PFSK-1 (cell line): ENCODE measurements around the gene SLIT3.

ENCODE experiments used
- FOXP2 ChIP-seq: optimal IDR thresholded peaks from 2 replicates; pipeline ENCODE3; 2011; ENCODE audit warnings: borderline replicate concordance, control low read depth, inconsistent platforms; ENCODE audit not compliant: insufficient read depth; ENCODE audit errors: extremely low read length, extremely low read depth
- POLR2AphosphoS5 ChIP-seq: IDR thresholded peaks from 2 replicates; pipeline ENCODE4 v1.6.1; 2012; ENCODE audit warnings: low read depth, mild to moderate bottlenecking, control low read depth, low read length, moderate library complexity
- REST ChIP-seq, 2 experiments: IDR thresholded peaks; 2 replicates each; pipeline versions ENCODE4 v1.6.1 to v1.8.0; 2011 to 2012; ENCODE audit warnings: low read depth in 2 of 2, low read length in 2 of 2, control low read depth in 1 of 2, inconsistent platforms in 1 of 2, mild to moderate bottlenecking in 1 of 2, moderate library complexity in 1 of 2; ENCODE audit not compliant: insufficient read depth in 1 of 2
- SIN3A ChIP-seq: IDR thresholded peaks from 2 replicates; pipeline ENCODE4 v1.6.1; 2012; ENCODE audit warnings: mild to moderate bottlenecking, low read length, moderate library complexity, borderline replicate concordance; ENCODE audit not compliant: insufficient read depth
- TAF1 ChIP-seq: IDR thresholded peaks from 2 replicates; pipeline ENCODE4 v1.6.1; 2012; ENCODE audit warnings: low read length, control low read depth, borderline replicate concordance; ENCODE audit not compliant: insufficient read depth

Gene SLIT3

GRCh38 chr5:169248550-169248949 lies 52.4 kb downstream of the SLIT3 start:
- TF ChIP-seq REST (IDR thresholded peaks at IDR 0.05; ENCODE audit: insufficient read depth in 1 of 2, low read depth in 2 of 2, low read length in 2 of 2) (no peak), TAF1 (no peak), SIN3A (no peak), POLR2AphosphoS5 (no peak)

DNA sequence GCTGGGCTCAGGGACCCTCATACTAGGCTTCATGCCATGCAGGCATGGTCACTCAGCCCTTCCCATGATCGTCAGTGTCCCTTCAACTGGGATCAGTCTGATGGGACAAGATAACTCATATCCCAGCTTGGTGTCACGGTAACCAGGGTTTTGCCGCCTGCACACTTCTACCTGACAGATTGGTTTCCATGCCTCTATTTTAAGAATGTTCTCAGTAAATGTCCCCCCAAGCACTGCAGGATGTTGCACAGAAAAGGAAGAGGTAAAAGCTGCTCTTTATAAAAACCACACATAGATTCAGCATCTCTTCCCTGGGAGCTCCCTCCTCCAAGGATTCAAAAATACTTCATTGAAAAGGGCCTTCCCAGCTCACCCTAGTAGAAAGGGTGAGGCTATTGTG lies 56.1 kb downstream of the SLIT3 start:
- TF ChIP-seq POLR2AphosphoS5 (no peak), FOXP2 (no peak), SIN3A (no peak), REST (IDR thresholded peaks at IDR 0.05; ENCODE audit: insufficient read depth in 1 of 2, low read depth in 2 of 2, low read length in 2 of 2) (no peak), TAF1 (no peak)

DNA sequence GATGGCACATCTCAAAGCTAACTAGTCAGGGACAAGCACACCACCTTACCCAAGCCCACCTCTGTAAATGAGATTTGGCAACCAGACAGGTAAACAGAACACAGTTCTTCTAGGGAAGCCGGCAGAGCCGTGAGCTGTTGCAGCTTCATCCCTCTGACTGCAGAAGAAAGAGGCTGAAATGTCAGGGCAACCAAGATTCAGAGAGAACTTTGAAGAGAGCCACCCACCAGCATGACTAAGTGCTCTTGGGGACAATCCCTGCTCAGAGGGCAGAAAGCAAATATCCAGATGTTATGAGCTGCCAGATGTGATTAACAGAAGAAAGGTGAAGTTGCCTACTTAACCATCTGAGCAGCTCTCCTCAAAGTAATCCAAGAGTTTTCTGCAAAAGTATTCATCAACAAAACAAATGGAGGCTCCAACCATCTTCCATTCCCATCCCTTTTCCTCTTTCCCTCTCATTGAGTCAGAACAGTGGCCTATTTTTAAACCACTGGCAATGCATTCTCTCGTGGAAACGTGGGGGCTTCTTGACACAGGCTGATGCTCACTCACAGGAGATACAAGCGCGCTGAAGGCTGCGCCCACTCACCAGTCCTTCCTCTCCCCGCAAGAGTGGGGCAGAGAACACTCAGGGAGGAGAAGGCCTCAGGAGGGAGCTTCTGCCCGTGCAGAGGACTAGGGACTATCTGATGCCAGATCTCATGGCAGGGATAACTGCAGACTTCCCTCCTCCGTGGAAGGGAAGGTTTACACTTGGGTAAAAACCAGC lies 57.1 kb downstream of the SLIT3 start:
- no peak for TF ChIP-seq POLR2AphosphoS5
- no peak for TF ChIP-seq REST (IDR thresholded peaks at IDR 0.05; ENCODE audit: insufficient read depth in 1 of 2, low read depth in 2 of 2, low read length in 2 of 2)
- TF ChIP-seq FOXP2 = no peak
- no peak for TF ChIP-seq SIN3A
- no peak for TF ChIP-seq TAF1

DNA sequence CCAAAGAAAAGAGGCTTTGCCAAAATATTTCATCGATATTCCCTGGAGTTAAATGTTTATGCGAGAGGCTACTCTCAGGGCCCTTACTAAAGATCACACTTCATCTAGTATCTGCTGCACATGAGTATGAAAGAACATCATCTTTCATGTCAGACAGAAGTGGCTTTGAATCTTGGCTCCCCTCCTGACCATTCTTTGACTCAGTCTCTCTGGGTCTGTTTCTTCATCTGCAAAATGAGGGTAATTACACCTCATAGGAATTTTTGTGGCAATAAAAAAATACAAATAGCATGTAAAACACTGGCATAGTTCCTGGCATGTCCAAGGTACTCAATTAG lies 58.1 kb downstream of the SLIT3 start:
- no peak for TF ChIP-seq TAF1
- no peak for TF ChIP-seq REST (IDR thresholded peaks at IDR 0.05; ENCODE audit: insufficient read depth in 1 of 2, low read depth in 2 of 2, low read length in 2 of 2)
- TF ChIP-seq FOXP2 = no peak
- no peak for TF ChIP-seq SIN3A
- no peak for TF ChIP-seq POLR2AphosphoS5
